ENCODE measurements around the gene HNRNPUL2. TPM values are rescaled to one million over a fixed set of nuclear protein-coding genes. Genes with fewer than 3 reads are reported as not detected.

HNRNPUL2 gene
- total RNA-seq, 4 donors from 2014 or later: 4.8 to 14.9 (median 11.8) TPM

GRCh38 chr11:62724171-62724570, 3.1 kb downstream of the HNRNPUL2 start:
- ATAC-seq: no peak
- peaks cover 27 to 32% of the 10 kb centered on the region in 2 donors for H3K4me1 ChIP-seq
- peak overlapping the region in 3 of 4 donors; percentile 79 to 95 (median 81) for H3K4me3 ChIP-seq
- in situ Hi-C loops (cut with MboI; ENCODE audit: low sequenced_read_pairs in 4 of 4): loop anchor here in 1 of 4 donors (25.0 kb wide), 1 partner anchor 112 kb away; the partner anchor contains the start of genes B3GAT3, EML3, MTA2 and ROM1
- H3K27me3 ChIP-seq: no peaks in the 10 kb centered on the region
- no peak for DNase-seq
- H3K27ac ChIP-seq: peak overlapping the region; percentile 87 to 94 (median 90)
- H3K9me3 ChIP-seq: no peaks in the 10 kb centered on the region
- no peak for TF ChIP-seq CTCF (IDR thresholded peaks at IDR 0.05 in 4 of 5, conservative IDR thresholded peaks at IDR 0.05 in 1 of 5)
- TF ChIP-seq POLR2A (IDR thresholded peaks at IDR 0.05): no peak
- H3K36me3 ChIP-seq: peaks cover 8 to 49% of the 10 kb centered on the region in 2 donors
- intact Hi-C loops (cut with DNase I; ENCODE audit: low total_unique reads): no loop called here

GRCh38 chr11:62721994-62722393, 5.3 kb downstream of the HNRNPUL2 start:
- no peak for TF ChIP-seq CTCF (IDR thresholded peaks at IDR 0.05 in 4 of 5, conservative IDR thresholded peaks at IDR 0.05 in 1 of 5)
- TF ChIP-seq POLR2A (IDR thresholded peaks at IDR 0.05): no peak
- Histone ChIP-seq H3K9me3 (no peaks in the 10 kb centered on the region), H3K4me3 (no peak overlapping the region), H3K27me3 (no peaks in the 10 kb centered on the region), H3K27ac (peak overlapping the region in 1 of 4 donors; percentile 14), H3K4me1 (peaks cover 29% of the 10 kb centered on the region in 2 donors), H3K36me3 (peaks cover 8 to 71% of the 10 kb centered on the region in 2 donors)
- ATAC-seq: no peak
- in situ Hi-C loops (cut with MboI; ENCODE audit: low sequenced_read_pairs in 4 of 4) (loop anchor here in 1 of 4 donors (25.0 kb wide), 1 partner anchor 110 kb away; the partner anchor contains the start of genes B3GAT3, EML3, MTA2 and ROM1), intact Hi-C loops (cut with DNase I; ENCODE audit: low total_unique reads) (no loop called here)
- DNase-seq: no peak

GRCh38 chr11:62719302-62719978, 7.8 kb downstream of the HNRNPUL2 start:
- DNase-seq: no peak
- Histone ChIP-seq H3K36me3 (peaks cover 8 to 96% of the 10 kb centered on the region in 2 donors), H3K9me3 (no peaks in the 10 kb centered on the region), H3K27me3 (no peaks in the 10 kb centered on the region), H3K4me1 (peaks cover 11 to 15% of the 10 kb centered on the region in 2 donors), H3K4me3 (no peak overlapping the region), H3K27ac (peak overlapping the region in 1 of 4 donors; percentile 28)
- no peak for ATAC-seq
- TF ChIP-seq POLR2A (IDR thresholded peaks at IDR 0.05) (no peak), CTCF (IDR thresholded peaks at IDR 0.05 in 4 of 5, conservative IDR thresholded peaks at IDR 0.05 in 1 of 5) (no peak)
- in situ Hi-C loops (cut with MboI; ENCODE audit: low sequenced_read_pairs in 4 of 4): loop anchor here in 1 of 4 donors (25.0 kb wide), 1 partner anchor 107 kb away; the partner anchor contains the start of genes B3GAT3, EML3, MTA2 and ROM1
- intact Hi-C loops (cut with DNase I; ENCODE audit: low total_unique reads): no loop called here

GRCh38 chr11:62716816-62717215, 10.4 kb downstream of the HNRNPUL2 start:
- intact Hi-C loops (cut with DNase I; ENCODE audit: low total_unique reads): no loop called here
- Histone ChIP-seq H3K4me3 (no peak overlapping the region), H3K27ac (peak overlapping the region in 2 of 4 donors; percentile 4 to 41), H3K27me3 (no peaks in the 10 kb centered on the region), H3K9me3 (no peaks in the 10 kb centered on the region), H3K4me1 (peaks cover 0 to 15% of the 10 kb centered on the region in 2 donors), H3K36me3 (peaks cover 8 to 87% of the 10 kb centered on the region in 2 donors)
- ATAC-seq: no peak
- TF ChIP-seq CTCF (IDR thresholded peaks at IDR 0.05 in 4 of 5, conservative IDR thresholded peaks at IDR 0.05 in 1 of 5): no peak
- no peak for TF ChIP-seq POLR2A (IDR thresholded peaks at IDR 0.05)
- DNase-seq: no peak
- in situ Hi-C loops (cut with MboI; ENCODE audit: low sequenced_read_pairs in 4 of 4): loop anchor here in 1 of 4 donors (25.0 kb wide), 1 partner anchor 105 kb away; the partner anchor contains the start of genes B3GAT3, EML3, MTA2 and ROM1
